Thoracic aorta (tissue), 2 donors: ENCODE measurements around the gene BARD1. TPM values are rescaled to one million over a fixed set of nuclear protein-coding genes. Genes with fewer than 3 reads are reported as not detected.

Experiments
- ATAC-seq: fragments of 150-250 bp; one replicate; pipeline ENCODE4 v1.8.0; 2017; ENCODE audit warnings: low read depth; ENCODE audit not compliant: insufficient number of reproducible peaks, low FRiP score
- DNase-seq: peaks from one replicate; pipeline ENCODE4 v3.0.0-alpha.2; 2020; ENCODE audit warnings: low spot score
- H3K27ac ChIP-seq, 2 donors: fragments of 200-600 bp; sonication (generic); 1 replicate in 1 of 2; 2 replicates in 1 of 2; pipeline ENCODE4 v1.5.1; 2016; ENCODE audit warnings: mild to moderate bottlenecking in 2 of 2, moderate library complexity in 2 of 2
- H3K27me3 ChIP-seq: fragments of 200-600 bp; sonication (generic); replicated peaks from 2 replicates; pipeline ENCODE4 v1.6.0; 2016; ENCODE audit warnings: mild to moderate bottlenecking; ENCODE audit not compliant: insufficient read depth
- H3K36me3 ChIP-seq: fragments of 200-600 bp; sonication (generic); one replicate; pipeline ENCODE4 v1.5.1; 2016
- H3K4me1 ChIP-seq, 2 donors: fragments of 200-600 bp; sonication (generic); 1 replicate in 1 of 2; 2 replicates in 1 of 2; pipeline versions ENCODE4 v1.5.1 to v1.6.0; 2016; ENCODE audit warnings: low read depth in 2 of 2, mild to moderate bottlenecking in 1 of 2; ENCODE audit not compliant: control insufficient read depth in 1 of 2
- H3K4me3 ChIP-seq: fragments of 200-600 bp; sonication (generic); 2 replicates; pipeline ENCODE4 v1.5.1; 2016; ENCODE audit warnings: mild to moderate bottlenecking
- H3K9me3 ChIP-seq: fragments of 200-600 bp; sonication (generic); 2 replicates; pipeline ENCODE4 v1.5.1; 2016
- CTCF ChIP-seq: fragments of 200-600 bp; sonication (generic); IDR thresholded peaks from one replicate; pipeline ENCODE4 v1.5.1; 2019; ENCODE audit warnings: antibody characterized with exemption
- total RNA-seq, 2 donors: library from RNA; depleted of rRNA; stranded (reverse); fragments of >200 nt; gene quantifications; one replicate each; pipeline versions ENCODE4 v1.1.0 to v1.2.3, GENCODE V29; 2016

The BARD1 gene
- total RNA-seq, 2 donors from 2014 or later: 15.4 to 25.5 TPM

GRCh38 chr2:214837466-214837865 is 28.0 kb upstream of the BARD1 start:
- Histone ChIP-seq H3K4me1 (no peaks in the 10 kb centered on the region), H3K36me3 (no peaks in the 10 kb centered on the region), H3K9me3 (peaks cover 4% of the 10 kb centered on the region), H3K4me3 (no peak overlapping the region), H3K27ac (no peak overlapping the region), H3K27me3 (no peaks in the 10 kb centered on the region)
- TF ChIP-seq CTCF: no peak
- no peak for ATAC-seq
- no peak for DNase-seq

GRCh38 chr2:214836568-214836967 is 27.1 kb upstream of the BARD1 start:
- DNase-seq (no peak), ATAC-seq (no peak)
- TF ChIP-seq CTCF: no peak
- Histone ChIP-seq H3K9me3 (peaks cover 4% of the 10 kb centered on the region), H3K27ac (no peak overlapping the region), H3K4me3 (no peak overlapping the region), H3K27me3 (no peaks in the 10 kb centered on the region), H3K4me1 (no peaks in the 10 kb centered on the region), H3K36me3 (no peaks in the 10 kb centered on the region)

- Histone ChIP-seq H3K27me3 (no peaks in the 10 kb centered on the region), H3K27ac (no peak overlapping the region), H3K4me3 (no peak overlapping the region), H3K9me3 (no peaks in the 10 kb centered on the region), H3K4me1 (no peaks in the 10 kb centered on the region), H3K36me3 (no peaks in the 10 kb centered on the region)
- ATAC-seq (no peak), DNase-seq (no peak)
- TF ChIP-seq CTCF: no peak
These were observed 21.4 kb upstream of the BARD1 start for GRCh38 chr2:214830794-214831346.

- no peak for TF ChIP-seq CTCF
- H3K36me3 ChIP-seq: no peaks in the 10 kb centered on the region
- H3K27me3 ChIP-seq: no peaks in the 10 kb centered on the region
- ATAC-seq: no peak
- no peaks in the 10 kb centered on the region for H3K9me3 ChIP-seq
- no peak for DNase-seq
- H3K4me1 ChIP-seq: no peaks in the 10 kb centered on the region
- no peak overlapping the region for H3K27ac ChIP-seq
- H3K4me3 ChIP-seq: no peak overlapping the region
These were observed 6.6 kb upstream of the BARD1 start for GRCh38 chr2:214816008-214816533.

GRCh38 chr2:214810671-214811070 is 1.2 kb upstream of the BARD1 start:
- DNase-seq (no peak), ATAC-seq (no peak)
- no peaks in the 10 kb centered on the region for H3K9me3 ChIP-seq
- peak overlapping the region; percentile 69 to 80 for H3K27ac ChIP-seq
- no peaks in the 10 kb centered on the region for H3K27me3 ChIP-seq
- peak overlapping the region; percentile 98 for H3K4me3 ChIP-seq
- TF ChIP-seq CTCF: no peak
- no peaks in the 10 kb centered on the region for H3K36me3 ChIP-seq
- peaks cover 9 to 25% of the 10 kb centered on the region in 2 donors for H3K4me1 ChIP-seq
